Upper lobe of right lung (tissue), 1 donor: ENCODE results near the gene TENM4. TPM values are rescaled to one million over a fixed set of nuclear protein-coding genes. Genes with fewer than 3 reads are reported as not detected.

ENCODE experiments used
- ATAC-seq: fragments of 200-7000 bp; cut with Tn5 transposase; one replicate; pipeline ENCODE4 v1.9.1; 2020; ENCODE audit warnings: mild to moderate bottlenecking, moderate library complexity
- DNase-seq: peaks from one replicate; pipeline ENCODE4 v3.0.0-alpha.2; 2020
- H3K27ac ChIP-seq: fragments of 200-600 bp; one replicate; pipeline ENCODE4 v1.8.0; 2022
- H3K27me3 ChIP-seq: fragments of 200-600 bp; one replicate; pipeline ENCODE4 v1.8.0; 2022; ENCODE audit warnings: mild to moderate bottlenecking
- H3K36me3 ChIP-seq: fragments of 200-600 bp; one replicate; pipeline ENCODE4 v1.8.0; 2022
- H3K4me1 ChIP-seq: fragments of 200-600 bp; one replicate; pipeline ENCODE4 v1.8.0; 2022
- H3K4me3 ChIP-seq: fragments of 200-600 bp; one replicate; pipeline ENCODE4 v1.8.0; 2022; ENCODE audit warnings: mild to moderate bottlenecking
- H3K9me3 ChIP-seq: fragments of 200-600 bp; one replicate; pipeline ENCODE4 v1.8.0; 2022
- CTCF ChIP-seq: fragments of 200-600 bp; IDR thresholded peaks from one replicate; pipeline ENCODE4 v1.8.0; 2022; ENCODE audit warnings: antibody characterized with exemption
- intact Hi-C: fragments of 100-400 bp; cut with DNase I; formaldehyde crosslinking; loops from one replicate; pipeline ENCODE4 v1.11.0; 2022
- total RNA-seq: library from RNA; stranded (reverse); fragmentation: NEBNext Ultra II Directional; extraction: Animal tissue kit (Norgen Biotek cat#: 25700); gene quantifications from one replicate; pipeline ENCODE4 v1.2.1, GENCODE V29; 2021
- donor health status: DM: no; HTN: yes; CAD: no; lungs with severe emphysema.

The TENM4 gene
- total RNA-seq, 1 donor from 2014 or later = 4.3 TPM

- intact Hi-C loops = no loop called here
- ATAC-seq (no peak), DNase-seq (no peak)
- Histone ChIP-seq H3K27ac (no peak overlapping the region), H3K27me3 (no peaks in the 10 kb centered on the region), H3K36me3 (no peaks in the 10 kb centered on the region), H3K9me3 (no peaks in the 10 kb centered on the region), H3K4me1 (peaks cover 29% of the 10 kb centered on the region), H3K4me3 (no peak overlapping the region)
- TF ChIP-seq CTCF = no peak
Observed at GRCh38 chr11:78804991-78805390, 635.8 kb downstream of the TENM4 start.

- Histone ChIP-seq H3K27ac (no peak overlapping the region), H3K27me3 (no peaks in the 10 kb centered on the region), H3K36me3 (no peaks in the 10 kb centered on the region), H3K4me1 (peaks cover 31% of the 10 kb centered on the region), H3K9me3 (no peaks in the 10 kb centered on the region), H3K4me3 (no peak overlapping the region)
- intact Hi-C loops = no loop called here
- ATAC-seq (no peak), DNase-seq (no peak)
- no peak for TF ChIP-seq CTCF
Observed at GRCh38 chr11:78803995-78804394, 636.8 kb downstream of the TENM4 start.

GRCh38 chr11:78802058-78802761 lies 638.6 kb downstream of the TENM4 start:
- DNase-seq = no peak
- H3K36me3 ChIP-seq = no peaks in the 10 kb centered on the region
- no peaks in the 10 kb centered on the region for H3K9me3 ChIP-seq
- ATAC-seq = peak; percentile 45
- intact Hi-C loops = no loop called here
- no peak for TF ChIP-seq CTCF
- H3K4me3 ChIP-seq = no peak overlapping the region
- H3K27ac ChIP-seq = peak overlapping the region; percentile 87
- H3K4me1 ChIP-seq = peaks cover 35% of the 10 kb centered on the region
- H3K27me3 ChIP-seq = no peaks in the 10 kb centered on the region

- intact Hi-C loops = no loop called here
- no peak for DNase-seq
Observed at GRCh38 chr11:78801161-78801884, 639.5 kb downstream of the TENM4 start.

GRCh38 chr11:78800756-78801155 lies 640.1 kb downstream of the TENM4 start:
- ATAC-seq = no peak
- intact Hi-C loops = no loop called here
- no peak for DNase-seq

More at GRCh38 chr11:78801161-78801884, 639.5 kb downstream of the TENM4 start:
- no peak for TF ChIP-seq CTCF
- H3K4me1 ChIP-seq = peaks cover 38% of the 10 kb centered on the region
- H3K27ac ChIP-seq = peak overlapping the region; percentile 87
- no peaks in the 10 kb centered on the region for H3K9me3 ChIP-seq
- peak; percentile 78 for ATAC-seq
- H3K4me3 ChIP-seq = no peak overlapping the region
- no peaks in the 10 kb centered on the region for H3K27me3 ChIP-seq
- no peaks in the 10 kb centered on the region for H3K36me3 ChIP-seq

More at GRCh38 chr11:78800756-78801155, 640.1 kb downstream of the TENM4 start:
- H3K27me3 ChIP-seq = no peaks in the 10 kb centered on the region
- peaks cover 38% of the 10 kb centered on the region for H3K4me1 ChIP-seq
- no peak for TF ChIP-seq CTCF
- no peaks in the 10 kb centered on the region for H3K9me3 ChIP-seq
- no peaks in the 10 kb centered on the region for H3K36me3 ChIP-seq
- no peak overlapping the region for H3K4me3 ChIP-seq
- peak overlapping the region; percentile 87 for H3K27ac ChIP-seq
